Renal cortical epithelial cell (primary cell): ENCODE measurements around the gene GPN3. TPM values are rescaled to one million over a fixed set of nuclear protein-coding genes. Genes with fewer than 3 reads are reported as not detected.
A peak's percentile ranks its signal among the peaks of the same experiment; 100 is the strongest.
"Not testable (repeated sequence)": the region's sequence is repeated elsewhere in the genome, so short reads cannot be mapped to it uniquely, and the experiment has no call there.

Experiments used
- DNase-seq: peaks from one replicate; pipeline ENCODE4 v3.0.0-alpha.2; 2011; ENCODE audit warnings: low read depth
- total RNA-seq: library from RNA; depleted of rRNA; stranded (reverse); fragments of >200 nt; gene quantifications from 2 replicates; pipeline ENCODE4 v1.2.3, GENCODE V29; 2014

The GPN3 gene
- total RNA-seq, 1 donor from 2014 or later, result 25.5 TPM

DNA sequence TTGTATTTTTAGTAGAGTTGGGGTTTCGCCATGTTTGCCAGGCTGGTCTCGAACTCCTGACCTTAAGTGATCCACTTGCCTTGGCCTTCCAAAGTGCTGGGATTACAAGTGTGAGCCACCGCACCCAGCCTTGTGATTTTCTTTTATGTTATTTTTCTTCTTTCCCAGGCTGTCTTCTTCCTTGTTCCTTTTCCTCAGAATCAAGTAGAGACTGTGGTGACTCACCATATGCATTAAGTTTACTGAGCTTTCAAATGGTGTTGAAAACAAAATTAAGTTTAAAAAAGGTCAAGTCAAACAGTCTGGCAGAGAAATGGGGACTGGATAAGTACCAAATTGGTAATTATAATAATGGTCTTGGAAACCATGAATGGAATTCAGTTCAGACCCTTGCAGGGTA, 23.6 kb downstream of the GPN3 start:
- DNase-seq, result peak; percentile 51

DNA sequence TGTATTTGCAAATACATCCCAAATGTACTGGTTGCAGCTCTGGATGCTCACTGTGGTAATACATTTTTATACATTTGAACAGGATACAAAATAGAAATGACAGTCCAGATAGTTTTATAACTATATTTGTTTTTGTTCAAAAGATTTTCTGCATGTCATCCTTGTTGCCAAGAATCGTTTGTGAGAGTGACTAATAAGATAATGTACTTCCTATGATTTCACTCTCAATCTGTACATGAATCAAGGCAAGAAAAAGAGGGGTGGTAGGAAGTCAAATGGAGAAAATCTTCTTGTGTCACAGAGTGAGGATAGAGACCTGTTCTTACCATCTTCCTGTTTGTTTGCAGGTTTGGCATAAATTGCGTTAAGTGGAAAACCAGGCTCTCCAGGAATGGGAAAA, 31.8 kb downstream of the GPN3 start:
- no peak for DNase-seq

DNA sequence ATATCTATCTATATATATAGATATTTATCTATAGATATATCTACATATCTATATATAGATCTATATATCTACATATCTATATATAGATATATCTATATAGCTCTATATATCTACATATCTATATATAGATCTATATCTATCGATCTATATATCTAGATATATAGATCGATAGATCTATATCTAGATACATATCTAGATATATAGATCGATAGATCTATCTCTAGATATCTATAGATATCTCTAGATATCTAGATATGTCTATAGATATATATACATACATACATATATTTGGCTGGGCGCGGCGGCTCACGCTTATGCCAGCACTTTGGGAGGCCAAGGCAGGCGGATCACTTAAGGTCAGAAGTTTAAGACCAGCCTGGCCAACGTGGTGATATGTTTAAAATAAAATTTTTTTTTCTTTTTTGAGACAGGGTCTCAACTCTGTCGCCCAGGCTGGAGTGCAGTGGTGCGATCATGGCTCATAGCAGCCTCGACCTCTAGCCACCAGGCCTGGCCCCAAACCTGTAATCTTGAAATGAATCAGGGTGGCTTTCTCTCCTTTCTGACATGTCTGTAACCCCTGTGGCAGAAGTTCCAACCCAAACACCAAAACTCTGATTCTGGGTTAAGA, 36.0 kb downstream of the GPN3 start:
- no peak for DNase-seq

GRCh38 chr12:110429676-110430075, 38.4 kb downstream of the GPN3 start:
- not testable (repeated sequence) for DNase-seq

- DNase-seq, result no peak
Observed at GRCh38 chr12:110426406-110426805, 41.7 kb downstream of the GPN3 start.

DNA sequence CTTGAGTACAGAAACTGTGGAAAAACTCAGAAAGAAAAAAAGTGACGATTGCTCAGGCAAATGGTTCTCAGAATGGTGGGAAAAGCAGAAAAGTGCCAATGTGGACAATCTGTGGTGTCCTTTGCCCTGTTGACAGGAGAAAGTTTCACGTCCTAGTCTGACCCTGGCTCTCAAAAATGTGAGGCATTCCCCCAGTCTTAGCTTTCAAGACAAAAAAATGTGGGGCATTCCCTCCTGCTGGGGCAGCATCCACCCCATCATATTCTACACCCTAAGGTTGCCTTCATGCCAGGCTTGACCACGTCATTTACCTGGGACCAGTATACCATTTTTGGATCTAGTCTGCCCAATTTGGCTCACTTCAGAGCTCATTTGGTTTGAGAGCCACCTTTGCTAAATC, 43.8 kb downstream of the GPN3 start:
- DNase-seq, result peak; percentile 6

DNA sequence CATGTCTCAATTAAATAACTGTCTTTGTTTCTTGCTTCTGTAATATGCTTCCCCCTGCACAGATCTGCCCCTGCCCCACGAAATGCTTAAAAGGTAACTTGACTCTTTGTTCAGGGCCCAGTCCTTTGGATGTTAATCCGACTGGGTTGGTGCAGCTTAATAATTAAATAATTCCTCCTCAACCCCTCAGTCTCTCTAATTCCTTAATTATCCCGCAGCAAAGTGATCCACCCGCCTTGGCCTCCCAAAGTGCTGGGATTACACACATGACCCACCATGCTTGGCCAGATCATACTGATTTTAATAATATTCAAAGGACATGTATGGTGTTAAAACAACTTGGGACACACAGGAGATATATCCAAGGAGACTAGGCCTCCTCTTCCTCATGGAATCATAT, 46.4 kb downstream of the GPN3 start:
- DNase-seq, result no peak

- no peak for DNase-seq
Observed at GRCh38 chr12:110421159-110421661, 46.8 kb downstream of the GPN3 start.

DNA sequence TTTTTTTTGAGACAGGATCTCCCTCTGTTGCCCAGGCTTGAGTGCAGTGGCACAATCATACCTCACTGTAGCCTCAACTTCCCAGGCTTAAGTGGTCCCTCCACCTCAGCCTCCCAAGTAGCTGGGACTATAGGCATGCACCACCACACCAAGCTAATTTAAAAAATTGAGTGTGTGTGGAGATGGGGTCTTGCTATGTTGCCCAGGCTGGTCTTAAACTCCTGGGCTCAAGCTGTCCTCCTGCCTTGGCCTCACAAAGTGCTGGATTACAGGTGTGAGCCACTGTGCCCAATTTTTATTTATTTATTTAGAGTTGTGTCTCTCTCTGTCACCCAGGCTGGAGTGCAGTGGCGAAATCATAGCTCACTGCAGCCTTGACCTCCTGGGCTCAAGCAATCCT, 47.4 kb downstream of the GPN3 start:
- not testable (repeated sequence) for DNase-seq

- not testable (repeated sequence) for DNase-seq
Observed at GRCh38 chr12:110417113-110417512, 50.9 kb downstream of the GPN3 start.

GRCh38 chr12:110410086-110410485, 58.0 kb downstream of the GPN3 start:
- not testable (repeated sequence) for DNase-seq

GRCh38 chr12:110405126-110405662, 62.9 kb downstream of the GPN3 start:
- DNase-seq, result not testable (repeated sequence)

GRCh38 chr12:110403976-110404682, 63.9 kb downstream of the GPN3 start:
- peak; percentile 45 for DNase-seq

DNA sequence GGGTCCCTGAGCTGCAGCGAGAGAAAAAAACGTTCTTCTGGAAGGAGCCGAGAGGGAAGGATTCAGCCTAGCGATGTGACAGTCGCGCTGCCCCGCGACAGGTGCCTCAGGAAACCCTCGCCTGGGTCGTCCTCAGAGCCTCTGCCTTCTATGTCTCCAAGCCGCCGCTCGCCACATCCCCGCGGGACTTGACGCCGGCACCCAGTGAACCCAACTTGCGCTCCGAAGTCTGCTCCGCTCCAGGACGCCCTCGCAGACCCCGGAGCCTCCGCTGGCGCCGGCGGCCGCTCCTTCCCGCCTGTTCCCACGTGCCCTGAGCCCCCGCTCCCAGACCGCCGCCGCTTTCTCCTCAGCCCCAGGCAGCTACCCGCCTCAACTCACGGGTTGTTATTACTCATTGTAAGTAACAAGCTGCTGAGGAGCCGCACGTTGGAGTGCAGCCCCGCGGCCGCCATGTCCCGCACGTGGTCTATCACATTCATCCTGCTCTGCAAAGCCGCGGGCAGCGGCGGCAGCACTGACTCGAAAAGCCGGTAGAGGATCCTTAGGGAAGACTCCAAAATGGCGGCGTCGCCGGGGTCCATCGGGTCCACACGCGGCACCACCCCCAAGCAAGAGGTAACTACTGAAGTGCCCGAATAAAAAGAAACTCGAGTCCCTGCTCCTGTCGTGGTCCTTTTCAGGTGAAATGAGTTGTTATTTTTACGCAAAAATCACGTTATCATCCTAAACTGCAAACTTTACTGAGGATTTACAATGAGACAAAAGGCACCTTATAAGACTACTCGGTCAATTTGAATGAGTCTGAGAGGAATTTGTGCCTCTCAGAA, 64.7 kb downstream of the GPN3 start, which contains the start of gene ANAPC7:
TSS of gene ANAPC7 (minus strand) at position 563 of the 830 bp plus-strand sequence. CDS start at position 482, 81 bp downstream.
- DNase-seq, result peak; percentile 80

Other genes starting within 250 kb of the GPN3 start
- gene ATP2A2, start 187.0 kb downstream of the GPN3 start, total RNA-seq, result 77.1 and 157 TPM in 2 replicates
- 57.0 and 83.0 TPM in 2 replicates for gene ANAPC7, start 64.5 kb downstream of the GPN3 start, total RNA-seq
- gene ARPC3, start 17.9 kb downstream of the GPN3 start, total RNA-seq, result 367 and 745 TPM in 2 replicates
- gene FAM216A, start 588 bp upstream of the GPN3 start, total RNA-seq, result 6.4 and 8.2 TPM in 2 replicates
- 80.8 and 125 TPM in 2 replicates for gene VPS29, start 33.9 kb upstream of the GPN3 start, total RNA-seq
- gene RAD9B, start 34.1 kb upstream of the GPN3 start, total RNA-seq, result 0.52 and 0.89 TPM in 2 replicates
- gene PPTC7, start 115.1 kb upstream of the GPN3 start, total RNA-seq, result 10.6 and 21.3 TPM in 2 replicates
- gene TCTN1, start 145.9 kb upstream of the GPN3 start, total RNA-seq, result 11.8 and 56.2 TPM in 2 replicates
- 0.35 and 0.50 TPM in 2 replicates for gene HVCN1, start 220.9 kb upstream of the GPN3 start, total RNA-seq